Measurements from ENCODE around the gene KRT5.
"Not testable (repeated sequence)": the region's sequence is repeated elsewhere in the genome, so short reads cannot be mapped to it uniquely, and the experiment has no call there.

Gene KRT5

GRCh38 chr12:52493172-52493571, 27.0 kb downstream of the KRT5 start, which contains the start of gene KRT6A:
Gene KRT6A, minus strand, starts transcription at chr12:52493257. Its CDS starts 69 bp downstream, at chr12:52493188.
- DNase-seq: no peak

- DNase-seq: not testable (repeated sequence)
Measured at GRCh38 chr12:52492405-52492804, 27.8 kb downstream of the KRT5 start.

- not testable (repeated sequence) for DNase-seq
Measured at GRCh38 chr12:52491495-52491894, 28.7 kb downstream of the KRT5 start.

- no peak for DNase-seq
Measured at GRCh38 chr12:52488736-52489135, 31.5 kb downstream of the KRT5 start.

- not testable (repeated sequence) for DNase-seq
Measured at GRCh38 chr12:52487744-52488443, 32.3 kb downstream of the KRT5 start.

- no peak for DNase-seq
Measured at GRCh38 chr12:52487211-52487610, 33.0 kb downstream of the KRT5 start.

- no peak for DNase-seq
Measured at GRCh38 chr12:52486166-52487105, 33.8 kb downstream of the KRT5 start.

GRCh38 chr12:52480073-52480472, 40.1 kb downstream of the KRT5 start:
- DNase-seq: no peak

GRCh38 chr12:52477651-52478050, 42.5 kb downstream of the KRT5 start:
- no peak for DNase-seq

- DNase-seq: no peak
Measured at GRCh38 chr12:52474212-52474611, 46.0 kb downstream of the KRT5 start.

- no peak for DNase-seq
Measured at GRCh38 chr12:52473768-52474167, 46.4 kb downstream of the KRT5 start, which contains the start of gene KRT6C. Gene KRT6C, minus strand, starts transcription at chr12:52473805. Its CDS starts 68 bp downstream, at chr12:52473737.

- no peak for DNase-seq
Measured at GRCh38 chr12:52469853-52470252, 50.3 kb downstream of the KRT5 start.

GRCh38 chr12:52464897-52465296, 55.3 kb downstream of the KRT5 start:
- no peak for DNase-seq

Measured in NCI-H524 treated with DMSO at 0.1 percent for 48 hours (cell line).